Smooth muscle cell of the brain vasculature (primary cell): Measurements from ENCODE around the gene NRP1.
"Not testable (repeated sequence)": the region's sequence is repeated elsewhere in the genome, so short reads cannot be mapped to it uniquely, and the experiment has no call there.

Experiments
- DNase-seq: peaks from one replicate; pipeline ENCODE4 v3.0.0-alpha.2; 2012; ENCODE audit warnings: low read depth, low spot score

Gene NRP1

DNA sequence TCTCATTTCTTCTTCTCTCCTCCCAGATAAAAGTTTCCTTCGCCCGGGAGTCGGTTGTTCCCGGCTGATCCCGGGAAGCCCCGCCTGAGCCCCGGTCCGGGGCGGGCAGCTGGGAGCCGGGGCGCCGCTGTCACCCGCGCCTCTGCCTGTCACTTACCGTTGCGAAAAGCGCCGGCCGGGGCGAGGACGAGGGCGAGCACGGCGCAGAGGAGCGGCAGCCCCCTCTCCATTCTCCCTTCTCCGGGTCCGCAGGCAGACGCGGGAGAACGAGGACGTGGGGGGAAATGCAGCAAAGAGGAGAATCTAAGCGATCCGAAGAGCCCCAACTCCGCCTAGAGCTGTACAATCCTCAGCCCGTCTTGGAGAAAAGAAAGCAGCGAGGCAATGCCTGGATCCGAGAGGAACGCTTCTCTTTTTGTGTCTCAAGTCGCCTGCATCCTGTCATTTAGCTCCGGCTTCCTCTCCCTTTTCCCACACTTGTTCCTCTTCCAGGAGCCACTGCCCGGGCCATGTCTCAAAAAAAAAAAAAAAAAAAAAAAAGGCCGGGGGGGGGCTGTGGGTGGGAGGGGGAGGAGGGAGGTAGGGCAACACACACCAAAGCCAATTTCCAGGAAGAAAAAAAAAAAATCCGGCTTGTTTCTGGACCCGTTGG, at the start of gene NRP1:
Gene NRP1 (minus strand): TSS at position 515 of the 652 bp plus-strand sequence. CDS start 285 bp downstream, at position 230.
- no peak for DNase-seq

GRCh38 chr10:33384201-33384600, 49.7 kb upstream of the NRP1 start:
- not testable (repeated sequence) for DNase-seq

- DNase-seq: no peak
Observed at GRCh38 chr10:33382921-33383713, 48.6 kb upstream of the NRP1 start.

DNA sequence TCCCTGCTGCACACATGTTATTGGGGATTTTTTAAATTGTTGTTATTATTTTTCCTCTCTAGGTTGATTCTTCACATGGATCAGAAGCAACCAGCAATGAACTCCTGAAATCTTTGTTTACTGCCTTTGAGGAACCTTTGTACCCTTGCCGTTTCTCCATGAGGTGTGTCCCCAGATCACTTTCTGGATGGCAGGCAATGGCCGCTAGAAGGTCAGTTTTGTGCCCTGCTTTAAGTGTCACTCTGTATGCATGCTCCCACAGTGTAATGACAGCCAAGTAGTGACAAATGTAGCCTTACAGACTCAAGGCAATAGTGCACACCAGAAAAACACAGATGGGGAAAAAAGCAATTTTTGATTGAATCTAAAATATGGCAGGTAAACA, 47.7 kb upstream of the NRP1 start:
- no peak for DNase-seq

- DNase-seq: no peak
Observed at GRCh38 chr10:33381451-33382215, 47.2 kb upstream of the NRP1 start.

DNA sequence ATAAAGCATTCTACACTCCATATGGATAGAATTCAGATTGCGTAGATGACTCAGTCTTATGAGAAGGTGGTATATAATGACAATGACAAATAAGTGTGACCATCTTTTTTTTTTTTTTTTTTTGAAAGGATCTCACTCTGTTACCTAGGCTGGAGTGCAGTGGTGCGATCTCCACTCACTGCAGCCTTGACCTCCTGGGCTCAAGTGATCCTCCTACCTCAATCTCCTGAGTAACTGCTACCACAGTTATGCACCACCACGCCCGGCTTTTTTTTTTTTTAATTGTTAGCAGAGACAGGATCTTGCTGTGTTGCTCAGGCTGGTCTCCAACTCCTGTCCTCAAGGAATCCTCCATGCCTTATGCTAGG, 43.2 kb upstream of the NRP1 start:
- DNase-seq: no peak

- DNase-seq: no peak
Observed at GRCh38 chr10:33376976-33377657, 42.6 kb upstream of the NRP1 start.

DNA sequence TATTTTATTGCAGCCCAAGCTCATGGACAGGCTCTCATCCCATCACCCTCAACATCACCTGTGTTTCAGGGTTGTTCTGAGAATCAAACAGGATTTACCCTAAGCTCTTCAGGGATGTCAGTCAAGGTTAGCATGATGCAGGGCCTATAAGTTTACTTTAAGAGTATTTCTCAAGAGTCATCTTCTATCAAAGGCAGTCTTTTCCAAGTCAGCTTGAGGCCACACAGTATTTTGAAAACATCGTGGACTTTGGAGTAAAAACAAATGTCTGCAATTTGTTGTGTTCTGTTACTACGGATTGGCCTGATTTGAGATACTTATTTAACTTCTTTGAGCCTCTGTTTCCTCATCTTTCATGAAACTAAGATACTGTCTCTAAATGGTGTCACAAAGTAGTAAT, 42.0 kb upstream of the NRP1 start:
- no peak for DNase-seq

DNA sequence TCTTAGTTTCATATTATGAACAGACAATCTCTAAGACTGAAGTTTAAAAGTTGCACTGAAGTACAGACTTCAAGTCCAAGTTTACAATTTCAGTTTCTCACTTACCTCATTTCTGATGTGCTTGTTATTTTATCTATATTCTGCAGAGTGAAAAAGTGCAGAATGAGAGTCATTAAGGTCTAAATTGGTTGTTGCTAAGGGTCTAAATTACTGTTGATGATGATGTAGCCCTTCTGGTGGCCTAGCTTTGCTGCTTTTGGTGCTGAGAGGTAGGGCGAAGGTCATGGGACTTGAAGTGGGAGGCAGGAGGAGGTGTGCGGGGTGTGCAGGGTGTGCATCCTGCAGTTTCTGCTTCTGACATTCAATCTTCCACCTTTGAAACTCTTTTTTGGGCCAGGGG, 38.8 kb upstream of the NRP1 start:
- DNase-seq: no peak

- no peak for DNase-seq
Observed at GRCh38 chr10:33371234-33371633, 36.8 kb upstream of the NRP1 start.

- DNase-seq: no peak
Observed at GRCh38 chr10:33370434-33370930, 36.0 kb upstream of the NRP1 start.

- DNase-seq: no peak
Observed at GRCh38 chr10:33368086-33368485, 33.6 kb upstream of the NRP1 start.

- no peak for DNase-seq
Observed at GRCh38 chr10:33365871-33366411, 31.5 kb upstream of the NRP1 start.

DNA sequence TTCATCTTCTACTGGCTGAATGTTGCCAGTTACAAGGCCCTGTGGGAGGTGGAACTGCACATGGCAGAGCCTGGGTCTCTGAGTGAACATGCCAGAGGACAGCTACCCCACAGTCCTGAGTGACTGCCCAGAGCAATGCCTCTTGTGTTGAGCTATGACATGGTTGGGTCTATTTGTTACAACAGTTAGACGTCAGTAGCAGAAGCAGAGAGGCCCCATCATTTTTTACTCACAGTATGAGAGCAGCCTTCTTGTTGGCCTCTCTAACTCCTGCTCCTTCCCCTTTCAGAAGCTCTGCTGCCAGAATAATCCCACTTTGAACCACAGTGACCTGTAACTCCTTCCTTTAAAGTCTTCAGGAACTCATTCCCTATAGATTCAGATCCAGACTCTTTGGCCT, 30.8 kb upstream of the NRP1 start:
- DNase-seq: no peak

DNA sequence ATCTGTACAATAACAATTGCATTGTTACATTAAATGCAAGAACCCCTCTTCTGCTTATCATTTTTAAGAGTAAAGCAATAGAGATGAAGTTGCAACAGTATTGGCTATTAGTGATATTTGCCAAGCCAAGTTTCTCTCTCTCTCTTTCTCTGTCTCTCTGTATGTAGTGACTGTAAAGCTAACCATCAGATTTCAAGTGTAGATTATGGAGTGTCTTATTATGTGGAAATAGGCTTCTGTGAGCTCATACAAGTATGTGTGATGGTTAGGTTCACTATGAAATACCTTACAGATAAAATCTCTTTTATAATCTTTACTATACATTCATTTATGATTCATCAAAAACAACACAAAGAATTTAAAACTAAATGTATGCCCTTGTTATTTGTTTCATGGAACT, 28.6 kb upstream of the NRP1 start:
- no peak for DNase-seq

DNA sequence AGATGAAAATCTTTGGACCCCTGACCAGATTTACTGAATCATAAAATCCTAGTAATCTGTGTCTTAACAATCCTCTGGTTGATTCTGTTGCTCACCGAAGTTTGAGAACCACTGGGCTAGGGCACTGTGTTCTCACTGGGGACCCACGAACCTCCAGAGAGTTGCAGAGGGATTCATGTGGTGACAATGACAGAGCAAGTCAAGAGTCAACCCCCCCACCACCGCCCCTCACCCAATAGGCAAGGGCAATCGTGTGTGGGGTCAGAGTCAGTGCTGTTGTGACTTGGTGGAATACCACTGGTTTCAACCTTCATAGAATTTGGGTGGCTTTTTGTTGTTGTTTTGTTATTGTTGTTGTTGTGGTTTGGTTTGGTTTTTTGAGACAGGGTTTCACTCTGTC, 23.5 kb upstream of the NRP1 start:
- no peak for DNase-seq

DNA sequence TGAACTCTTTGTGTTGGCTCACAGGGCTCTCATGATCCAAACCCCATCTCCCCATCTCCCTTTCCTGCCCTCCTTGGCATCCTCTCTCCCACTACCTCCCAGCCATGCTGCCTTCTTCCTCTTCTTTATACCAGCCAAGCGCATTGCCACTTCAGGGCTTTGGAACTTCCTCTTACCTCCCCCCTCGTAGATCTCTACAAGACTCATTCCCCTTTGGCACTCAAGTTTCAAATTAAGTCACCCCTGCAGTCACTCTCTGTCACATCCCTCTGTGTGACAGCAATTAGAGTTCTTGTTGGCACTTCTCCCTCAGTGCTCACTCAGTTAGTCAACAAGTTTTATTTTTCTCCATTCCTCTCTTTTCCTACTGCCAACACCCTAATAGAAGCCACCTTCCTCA, 20.8 kb upstream of the NRP1 start:
- DNase-seq: no peak

DNA sequence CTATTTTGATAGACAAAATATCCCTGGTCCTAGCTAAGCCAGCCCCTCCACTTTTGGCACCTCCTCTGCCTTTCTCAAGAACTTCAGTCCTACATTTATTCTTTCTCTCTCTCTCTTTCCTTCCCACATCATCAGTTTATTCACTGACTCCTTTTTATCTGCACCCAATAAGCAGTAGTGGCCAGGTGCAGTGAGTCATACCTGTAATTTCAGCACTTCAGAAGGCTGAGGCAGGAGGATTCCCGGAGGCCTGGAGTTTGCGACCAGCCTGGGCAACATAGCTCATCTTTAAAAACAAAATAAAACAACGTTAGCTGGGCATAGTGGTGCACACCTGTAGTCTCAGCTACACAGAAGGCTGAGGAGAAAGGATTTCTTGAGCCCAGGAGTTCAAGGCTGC, 19.4 kb upstream of the NRP1 start:
- DNase-seq: no peak

DNA sequence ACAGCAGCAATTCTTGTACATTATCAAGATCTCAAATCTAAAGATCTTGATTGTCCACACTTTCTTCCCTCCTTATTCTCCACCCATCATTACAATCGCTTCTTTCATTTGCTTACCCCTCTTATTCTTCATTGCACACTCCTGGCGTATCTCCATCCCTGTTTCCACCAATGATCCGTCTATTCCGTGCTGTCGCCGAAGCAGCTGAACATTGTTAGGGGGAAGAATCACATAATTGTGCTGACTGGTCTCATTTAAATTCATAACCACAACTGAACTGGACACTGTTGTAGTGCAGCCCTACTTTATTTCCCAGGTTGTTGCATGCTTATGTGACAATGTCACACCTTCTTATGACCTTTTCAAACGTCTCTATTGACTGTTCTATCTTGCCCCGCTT, 18.9 kb upstream of the NRP1 start:
- no peak for DNase-seq

DNA sequence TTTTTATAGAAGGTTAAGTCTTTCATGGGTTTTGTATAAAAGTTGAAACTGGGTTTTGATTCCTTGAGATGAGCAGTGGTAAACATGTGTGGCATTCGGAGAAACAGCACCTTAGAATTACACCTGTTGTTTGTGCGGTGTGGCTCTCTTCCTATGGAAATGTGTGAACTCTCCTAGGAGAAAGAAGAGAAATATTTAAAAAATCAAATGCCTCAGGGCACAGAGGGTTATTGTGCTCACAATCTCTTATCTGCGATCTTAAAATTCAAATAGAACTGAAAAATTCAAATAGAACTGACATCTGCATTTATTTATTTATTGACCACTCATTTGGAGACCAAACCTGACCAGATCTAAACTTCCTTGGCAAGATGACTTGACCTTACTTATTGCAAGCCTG, 18.1 kb upstream of the NRP1 start:
- DNase-seq: no peak

DNA sequence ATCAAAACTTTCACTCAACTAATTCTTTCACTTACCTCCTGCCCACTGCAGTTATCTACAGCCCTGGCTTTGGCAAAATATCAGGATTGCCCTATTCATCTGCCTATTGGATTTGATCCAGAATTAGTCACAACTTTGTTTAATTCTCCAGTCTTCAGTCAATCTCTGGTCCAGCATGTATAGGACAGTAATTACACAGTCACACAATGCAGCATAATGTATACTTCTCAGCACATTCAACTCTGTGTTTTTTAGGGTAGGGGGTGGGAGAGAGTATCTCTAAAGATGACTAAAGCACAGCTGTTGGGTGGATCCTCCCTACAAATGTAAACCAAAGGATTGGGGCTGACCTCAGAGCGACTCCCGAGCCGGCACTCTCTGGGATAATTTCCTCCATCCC, 17.7 kb upstream of the NRP1 start:
- DNase-seq: no peak

DNA sequence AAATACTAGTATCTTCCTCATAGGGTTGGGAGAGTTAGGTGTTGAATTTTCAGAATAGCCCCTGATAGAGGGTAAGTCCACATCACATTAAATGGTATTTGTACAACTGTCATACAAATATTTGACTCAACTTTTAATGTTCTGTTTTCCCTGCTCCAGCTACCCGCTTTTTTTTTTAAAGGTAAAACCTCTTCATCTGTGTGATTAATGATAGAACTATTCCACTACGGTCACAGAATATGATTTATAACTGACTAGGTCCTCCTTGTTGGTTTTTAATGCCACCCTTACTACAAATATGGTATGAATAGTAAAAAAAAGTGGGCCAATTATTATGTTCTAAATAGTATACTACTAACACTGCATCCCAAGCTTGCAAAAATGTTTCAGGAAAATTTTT, 15.6 kb upstream of the NRP1 start:
- DNase-seq: no peak
